Activated CD4-positive, CD25-positive, alpha-beta regulatory T cell (primary cell): ENCODE results near the gene TACC2.
"Not testable (repeated sequence)": the region's sequence is repeated elsewhere in the genome, so short reads cannot be mapped to it uniquely, and the experiment has no call there.

Experiments
- DNase-seq, 4 experiments: peaks; one replicate each; lab custom pipeline; 2025; lab: John Stamatoyannopoulos, UW

Gene TACC2

GRCh38 chr10:121988361-121989324, at the start of gene TACC2:
Gene TACC2, plus strand, starts transcription at chr10:121989163. Its CDS starts 32,819 bp downstream, at chr10:122021982.
- no peak for DNase-seq

GRCh38 chr10:121941532-121941931, 47.4 kb upstream of the TACC2 start:
- DNase-seq = no peak

GRCh38 chr10:121942749-121943416, 46.1 kb upstream of the TACC2 start:
- no peak for DNase-seq

GRCh38 chr10:121947343-121948330, 41.3 kb upstream of the TACC2 start:
- DNase-seq = no peak

- DNase-seq = no peak
These were observed 39.9 kb upstream of the TACC2 start for GRCh38 chr10:121949049-121949448.

DNA sequence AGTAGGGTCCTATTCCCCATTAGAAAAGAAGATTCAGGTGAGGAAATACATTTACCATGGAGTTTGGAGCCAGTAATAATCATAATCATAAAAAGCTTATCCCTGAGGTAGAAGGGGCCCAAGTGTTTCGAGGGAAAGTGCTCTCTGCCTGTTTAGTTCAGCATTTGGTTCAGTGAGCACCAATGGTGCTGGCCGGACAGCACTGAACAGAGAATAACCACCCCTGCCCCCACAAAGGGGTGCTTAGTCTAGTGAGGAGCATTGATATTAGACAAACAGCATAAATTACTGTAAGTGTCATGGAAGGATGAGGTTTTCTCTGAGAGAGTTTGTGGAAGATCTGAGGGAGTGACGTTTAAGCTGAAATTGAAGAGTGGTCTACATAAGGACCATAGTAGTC, 39.5 kb upstream of the TACC2 start:
- DNase-seq = no peak

DNA sequence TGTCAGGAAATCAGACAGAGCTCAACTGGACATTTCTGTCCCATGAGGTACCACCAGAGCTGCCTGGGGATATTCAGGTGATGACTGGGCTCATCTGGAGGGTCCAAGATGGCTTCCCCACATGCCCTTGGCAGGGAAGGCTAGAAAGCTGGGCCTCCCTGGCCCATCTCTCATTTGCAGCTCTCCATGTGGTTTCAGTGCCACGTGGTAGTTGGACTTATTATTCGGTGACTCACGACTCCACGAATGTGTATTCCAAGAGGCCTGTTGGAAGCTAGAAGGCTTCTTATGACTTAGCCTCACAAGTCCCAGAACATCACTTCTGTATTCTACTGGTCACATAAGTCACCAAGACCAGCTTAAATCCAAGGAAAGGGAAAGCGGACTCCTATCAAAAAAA, 36.7 kb upstream of the TACC2 start:
- no peak for DNase-seq

- DNase-seq = no peak
These were observed 32.6 kb upstream of the TACC2 start for GRCh38 chr10:121956111-121957061.

- DNase-seq = no peak
These were observed 29.3 kb upstream of the TACC2 start for GRCh38 chr10:121959671-121960070.

DNA sequence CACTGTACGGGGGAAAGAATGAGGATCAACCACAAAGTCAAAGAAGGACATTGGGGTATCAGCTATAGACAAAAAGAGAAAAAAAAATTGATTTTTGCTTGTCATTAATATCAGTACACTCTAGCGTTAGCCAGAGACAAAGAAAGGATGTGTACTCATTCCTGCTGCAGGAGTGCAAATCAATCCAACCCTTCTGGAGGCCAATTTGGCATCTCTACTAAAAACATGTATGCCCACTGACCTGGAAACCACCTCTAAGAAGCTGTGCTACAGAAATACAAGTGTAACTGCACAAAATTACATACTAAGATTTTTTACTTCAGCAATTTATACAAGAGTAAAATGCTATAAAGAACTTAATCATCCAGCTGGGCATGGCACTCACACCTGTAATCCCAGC, 27.5 kb upstream of the TACC2 start:
- DNase-seq = no peak

DNA sequence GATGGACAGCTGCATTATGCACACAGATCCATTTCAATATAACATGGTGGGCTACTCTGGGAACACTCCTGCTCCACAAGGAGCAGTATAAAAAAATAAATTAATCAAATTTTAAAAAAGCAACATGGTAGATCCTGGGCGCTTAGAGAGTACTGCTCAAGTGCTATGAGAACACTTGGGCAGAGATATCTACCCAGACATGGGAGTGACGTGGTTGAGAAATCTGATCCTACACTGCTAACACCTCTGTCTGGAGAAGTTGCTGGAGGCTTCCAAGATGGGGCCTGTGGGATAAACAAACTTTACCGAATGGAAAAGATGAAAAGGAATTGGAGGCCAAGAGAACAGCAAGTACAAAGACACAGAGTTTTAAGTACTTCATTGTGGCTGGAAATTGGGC, 23.0 kb upstream of the TACC2 start:
- no peak for DNase-seq

GRCh38 chr10:121969086-121969485, 19.9 kb upstream of the TACC2 start:
- not testable (repeated sequence) for DNase-seq

DNA sequence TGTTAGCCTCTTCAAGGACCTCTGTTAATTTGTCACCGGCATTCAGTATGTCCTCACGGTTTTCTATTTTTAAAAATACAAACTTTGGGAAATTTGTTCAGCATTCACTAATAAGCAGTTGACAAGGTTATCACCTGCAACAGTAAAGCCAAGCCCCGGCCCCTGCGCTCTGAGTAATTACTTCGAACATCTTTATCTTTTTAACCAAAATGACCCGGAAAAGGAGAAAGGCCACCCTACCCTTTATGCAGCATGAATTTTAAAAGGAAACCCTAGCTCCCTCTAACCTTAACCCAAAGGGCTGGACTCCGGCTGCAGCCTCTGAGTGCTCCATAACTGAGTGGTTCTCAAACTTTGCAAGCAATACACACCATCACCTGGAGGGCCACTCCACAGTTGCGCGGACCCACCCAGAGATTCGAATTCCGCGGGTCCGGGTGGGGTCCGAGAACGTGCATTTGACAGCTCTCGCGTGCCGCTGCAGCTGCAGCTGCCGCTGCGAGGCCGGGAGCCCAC, 14.9 kb upstream of the TACC2 start:
- no peak for DNase-seq

- DNase-seq = peak; percentile 41 to 57 (median 52)
These were observed 14.2 kb upstream of the TACC2 start, which contains the start of gene NSMCE4A for GRCh38 chr10:121974535-121975294. Gene NSMCE4A, minus strand, starts transcription at chr10:121975217. Its CDS starts 52 bp downstream, at chr10:121975165.

DNA sequence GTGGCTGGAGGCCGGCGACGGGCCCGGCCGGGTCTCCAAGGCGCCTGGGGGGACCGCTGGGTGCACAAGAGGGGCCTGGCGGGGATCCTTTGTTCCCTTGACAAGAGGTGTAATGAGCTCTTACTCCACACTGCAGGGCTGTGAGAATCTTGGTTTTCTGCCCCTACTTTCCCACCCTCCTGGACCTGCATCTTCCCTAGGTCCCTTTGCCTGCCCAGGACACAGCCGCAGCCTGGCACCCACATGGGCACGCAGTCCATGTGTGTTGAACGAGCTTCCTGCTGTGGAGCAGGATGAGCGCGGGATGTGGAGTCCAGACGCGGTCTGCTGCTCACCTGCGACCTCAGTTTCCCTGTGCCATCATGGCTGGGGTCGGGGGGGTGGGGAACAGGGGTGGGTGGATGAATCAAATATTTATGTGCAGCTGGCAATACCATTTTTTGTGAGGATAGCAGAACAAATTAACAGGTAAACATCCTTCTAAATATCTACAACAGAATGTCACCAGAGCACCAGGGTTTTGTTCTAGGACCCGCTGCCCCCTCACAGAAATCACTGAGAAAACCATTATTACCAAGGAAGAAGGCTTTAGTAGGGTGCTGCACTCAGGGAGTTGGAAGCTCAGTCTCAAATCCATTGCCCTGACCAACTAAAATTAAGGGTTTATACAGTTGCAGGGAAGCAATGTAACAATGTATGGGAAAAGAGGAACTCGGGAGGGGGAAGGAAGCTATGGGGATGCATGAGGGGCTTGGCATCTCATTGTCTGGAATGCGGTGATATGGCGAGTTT, 13.5 kb upstream of the TACC2 start:
- DNase-seq = no peak

GRCh38 chr10:121976607-121977006, 12.4 kb upstream of the TACC2 start:
- DNase-seq = no peak

DNA sequence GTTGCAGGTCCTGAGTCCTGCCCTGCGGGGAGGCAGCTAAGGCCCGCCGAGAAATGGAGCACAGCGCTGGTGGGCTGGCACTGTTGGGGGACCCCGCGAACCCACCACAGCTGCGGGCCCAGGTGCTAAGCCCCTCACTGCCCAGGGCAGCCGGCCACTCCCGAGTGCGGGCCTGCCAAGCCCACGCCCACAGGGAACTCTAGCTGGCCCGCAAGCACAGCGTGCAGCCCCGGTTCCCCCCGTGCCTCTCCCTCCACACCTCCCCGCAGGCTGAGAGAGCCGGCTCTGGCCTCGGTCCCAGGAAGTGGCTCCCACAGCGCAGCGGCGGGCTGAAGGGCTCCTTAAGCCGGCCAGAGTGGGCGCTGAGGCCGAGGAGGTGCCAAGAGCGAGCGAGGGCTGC, 10.5 kb upstream of the TACC2 start:
- no peak for DNase-seq

DNA sequence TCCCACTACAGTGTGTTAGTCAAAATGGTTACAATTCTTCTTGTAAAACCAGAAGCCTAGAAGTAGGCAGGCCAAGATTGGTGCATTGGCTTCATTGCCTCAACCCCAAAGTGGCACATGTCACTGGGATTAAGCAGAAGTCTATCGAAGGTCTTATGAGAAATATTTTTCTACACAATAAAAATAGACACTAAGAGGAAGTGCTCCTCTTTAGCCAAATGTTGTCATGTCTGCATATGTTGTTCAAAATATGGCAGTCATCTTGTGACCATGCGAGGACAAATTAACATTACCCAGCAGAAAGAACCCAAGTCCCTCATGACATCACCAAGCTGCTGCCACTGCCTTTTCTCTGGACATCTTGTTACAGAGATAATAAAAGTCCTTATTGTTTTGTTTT, 7.6 kb upstream of the TACC2 start:
- no peak for DNase-seq

GRCh38 chr10:121983852-121984251, 5.1 kb upstream of the TACC2 start:
- no peak for DNase-seq
